Activated CD8-positive, alpha-beta T cell treated with anti-CD3 and anti-CD28 coated beads for 36 hours (primary cell): ENCODE data around the gene LITAFD. TPM values are rescaled to one million over a fixed set of nuclear protein-coding genes. Genes with fewer than 3 reads are reported as not detected.

ENCODE experiments used
- ATAC-seq: fragments of 200-7000 bp; cut with Tn5 transposase; one replicate; pipeline ENCODE4 v1.10.0; 2021; ENCODE audit warnings: mild to moderate bottlenecking, moderate library complexity
- CTCF ChIA-PET: fragments of 350-600 bp; sonication (Branson Sonifier 250); formaldehyde crosslinking; loops from one replicate; lab custom pipeline; 2021; ENCODE audit warnings: antibody characterized with exemption; lab: Charles Lee
- POLR2A ChIA-PET: fragments of 350-600 bp; sonication (Branson Sonifier 250); formaldehyde crosslinking; loops from one replicate; lab custom pipeline; 2021; ENCODE audit warnings: antibody characterized with exemption; lab: Charles Lee
- DNase-seq: peaks from one replicate; pipeline ENCODE4 v3.0.0-alpha.2; 2020
- H3K27ac Mint-ChIP-seq: one replicate; pipeline ENCODE4 v1.8.0; 2021; ENCODE audit warnings: mild to moderate bottlenecking, mixed read lengths
- H3K27me3 Mint-ChIP-seq: one replicate; pipeline ENCODE4 v1.8.0; 2021; ENCODE audit warnings: mixed read lengths
- H3K36me3 Mint-ChIP-seq: one replicate; pipeline ENCODE4 v1.8.0; 2021; ENCODE audit warnings: low read depth, mixed read lengths
- H3K4me1 Mint-ChIP-seq: one replicate; pipeline ENCODE4 v1.8.0; 2021; ENCODE audit warnings: low read depth, mixed read lengths
- H3K4me3 Mint-ChIP-seq: one replicate; pipeline ENCODE4 v1.8.0; 2021; ENCODE audit warnings: mild to moderate bottlenecking, moderate library complexity, mixed read lengths
- H3K9me3 Mint-ChIP-seq: one replicate; pipeline ENCODE4 v1.8.0; 2021; ENCODE audit warnings: mixed read lengths
- intact Hi-C: fragments of 100-400 bp; cut with micrococcal nuclease; formaldehyde crosslinking; loops from one replicate; pipeline ENCODE4 v1.10.0; 2022
- total RNA-seq, 2 experiments: library from RNA; stranded (reverse); gene quantifications; one replicate each; pipeline ENCODE4 v1.2.3, GENCODE V29; 2021
- TF ChIP-seq, protein P1 (sequence below): fragments of 200-600 bp; IDR thresholded peaks from one replicate; pipeline ENCODE4 v1.8.0; 2022; ENCODE audit warnings: antibody characterized with exemption, mild to moderate bottlenecking

The LITAFD gene
- total RNA-seq, 2 experiments from 2014 or later: not detected

- TF ChIP-seq, protein P1, sequence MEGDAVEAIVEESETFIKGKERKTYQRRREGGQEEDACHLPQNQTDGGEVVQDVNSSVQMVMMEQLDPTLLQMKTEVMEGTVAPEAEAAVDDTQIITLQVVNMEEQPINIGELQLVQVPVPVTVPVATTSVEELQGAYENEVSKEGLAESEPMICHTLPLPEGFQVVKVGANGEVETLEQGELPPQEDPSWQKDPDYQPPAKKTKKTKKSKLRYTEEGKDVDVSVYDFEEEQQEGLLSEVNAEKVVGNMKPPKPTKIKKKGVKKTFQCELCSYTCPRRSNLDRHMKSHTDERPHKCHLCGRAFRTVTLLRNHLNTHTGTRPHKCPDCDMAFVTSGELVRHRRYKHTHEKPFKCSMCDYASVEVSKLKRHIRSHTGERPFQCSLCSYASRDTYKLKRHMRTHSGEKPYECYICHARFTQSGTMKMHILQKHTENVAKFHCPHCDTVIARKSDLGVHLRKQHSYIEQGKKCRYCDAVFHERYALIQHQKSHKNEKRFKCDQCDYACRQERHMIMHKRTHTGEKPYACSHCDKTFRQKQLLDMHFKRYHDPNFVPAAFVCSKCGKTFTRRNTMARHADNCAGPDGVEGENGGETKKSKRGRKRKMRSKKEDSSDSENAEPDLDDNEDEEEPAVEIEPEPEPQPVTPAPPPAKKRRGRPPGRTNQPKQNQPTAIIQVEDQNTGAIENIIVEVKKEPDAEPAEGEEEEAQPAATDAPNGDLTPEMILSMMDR: no peak
These were observed 15.8 kb upstream of the LITAFD start for GRCh38 chr16:8866118-8866883.

GRCh38 chr16:8866884-8867215 lies 15.3 kb upstream of the LITAFD start:
- H3K27me3 Mint-ChIP-seq: no peaks in the 10 kb centered on the region
- H3K36me3 Mint-ChIP-seq: peaks cover 21% of the 10 kb centered on the region
- H3K4me1 Mint-ChIP-seq: peaks cover 45% of the 10 kb centered on the region
- DNase-seq: no peak
- peak overlapping the region; percentile 93 for H3K4me3 Mint-ChIP-seq
- intact Hi-C loops: no loop called here
- no peaks in the 10 kb centered on the region for H3K9me3 Mint-ChIP-seq
- H3K27ac Mint-ChIP-seq: peak overlapping the region; percentile 88
- CTCF ChIA-PET: no interaction called here
- POLR2A ChIA-PET: interaction anchor here (1.0 to 9.2 kb wide), 3 partner anchors 8 to 58 kb away, joined by 3 to 99 read pairs (median 15); no protein-coding TSS in a partner anchor
- no peak for ATAC-seq
- TF ChIP-seq, protein P1: no peak

More at GRCh38 chr16:8866118-8866883, 15.8 kb upstream of the LITAFD start:
- ChIA-PET POLR2A (interaction anchor here (9.2 kb wide), 1 partner anchor 14 kb away, joined by 99 read pairs; no protein-coding TSS in a partner anchor), CTCF (interaction anchor here (2.0 to 3.1 kb wide), 2 partner anchors 13 to 70 kb away, joined by 6 to 19 read pairs; no protein-coding TSS in a partner anchor)
- peaks cover 21% of the 10 kb centered on the region for H3K36me3 Mint-ChIP-seq
- no peaks in the 10 kb centered on the region for H3K27me3 Mint-ChIP-seq
- H3K9me3 Mint-ChIP-seq: no peaks in the 10 kb centered on the region
- peaks cover 43% of the 10 kb centered on the region for H3K4me1 Mint-ChIP-seq
- DNase-seq: no peak
- no peak overlapping the region for H3K27ac Mint-ChIP-seq
- ATAC-seq: no peak
- H3K4me3 Mint-ChIP-seq: peak overlapping the region; percentile 61
- intact Hi-C loops: no loop called here

DNA sequence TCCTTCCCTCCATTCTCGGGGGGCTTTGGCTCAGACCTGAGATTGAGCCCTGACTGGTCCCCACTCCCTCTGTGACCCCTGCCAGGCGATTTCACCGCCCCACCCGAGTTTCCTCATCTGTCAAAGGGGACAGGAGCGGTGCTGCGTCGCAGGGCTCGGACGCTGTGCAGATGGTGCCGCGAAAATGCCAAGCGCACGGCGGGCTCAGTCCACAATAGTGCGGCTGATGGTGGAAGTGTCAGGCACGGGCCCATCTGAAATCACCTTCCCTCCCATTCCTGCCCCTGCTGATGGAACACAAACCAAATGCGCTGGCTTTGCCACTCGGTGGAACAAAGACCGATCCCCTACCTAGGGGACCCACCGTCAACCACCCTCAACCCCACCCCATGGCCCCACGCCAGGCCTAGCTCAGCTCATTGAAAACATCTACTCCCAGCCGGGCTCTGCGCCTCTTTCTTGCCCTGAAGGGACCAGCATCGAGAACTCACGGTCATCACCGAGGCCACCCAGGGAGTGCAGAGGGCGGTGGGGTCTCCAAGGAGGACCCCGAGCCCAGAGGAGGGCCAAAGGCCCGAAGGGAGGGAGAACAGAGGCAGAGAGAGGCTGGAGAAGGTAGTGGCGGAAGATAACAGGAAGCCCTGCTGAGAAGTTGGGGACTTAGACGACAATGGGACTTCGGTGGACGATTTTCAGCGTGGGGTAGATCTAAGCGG lies 14.8 kb upstream of the LITAFD start:
- H3K36me3 Mint-ChIP-seq: peaks cover 21% of the 10 kb centered on the region
- ChIA-PET POLR2A (interaction anchor here (0.6 to 9.2 kb wide), 6 partner anchors 8 to 80 kb away, joined by 3 to 99 read pairs (median 8); no protein-coding TSS in a partner anchor), CTCF (interaction anchor here (1.4 to 5.0 kb wide), 2 partner anchors 13 to 15 kb away, joined by 4 to 54 read pairs; partner anchors contain the start of gene LITAFD)
- TF ChIP-seq, protein P1: no peak
- H3K4me1 Mint-ChIP-seq: peaks cover 45% of the 10 kb centered on the region
- intact Hi-C loops: no loop called here
- peak overlapping the region; percentile 88 for H3K27ac Mint-ChIP-seq
- H3K27me3 Mint-ChIP-seq: no peaks in the 10 kb centered on the region
- H3K9me3 Mint-ChIP-seq: no peaks in the 10 kb centered on the region
- ATAC-seq (no peak), DNase-seq (no peak)
- H3K4me3 Mint-ChIP-seq: peak overlapping the region; percentile 93

- no peak for ATAC-seq
- intact Hi-C loops: no loop called here
- Mint-ChIP-seq H3K27me3 (no peaks in the 10 kb centered on the region), H3K4me1 (peaks cover 45% of the 10 kb centered on the region), H3K9me3 (no peaks in the 10 kb centered on the region), H3K4me3 (peak overlapping the region; percentile 93), H3K27ac (peak overlapping the region; percentile 88), H3K36me3 (peaks cover 18% of the 10 kb centered on the region)
- CTCF ChIA-PET: interaction anchor here (1.1 to 5.0 kb wide), 4 partner anchors 12 to 271 kb away, joined by 3 to 54 read pairs (median 7); partner anchors contain the start of gene LITAFD
- POLR2A ChIA-PET: interaction anchor here (0.6 to 9.2 kb wide), 13 partner anchors 9 to 260 kb away, joined by 3 to 99 read pairs (median 4); partner anchors contain the start of gene HAPSTR1
- peak; percentile 86 for DNase-seq
- TF ChIP-seq, protein P1: no peak
These were observed 14.2 kb upstream of the LITAFD start for GRCh38 chr16:8867932-8868415.
